Astrocyte of the cerebellum (primary cell): ENCODE measurements around the gene SH3BP5.

Experiments used
- DNase-seq: peaks from one replicate; pipeline ENCODE4 v3.0.0-alpha.2; 2011; ENCODE audit warnings: low read depth
- H3K4me3 ChIP-seq: 2 replicates; pipeline ENCODE4 v1.5.1; 2011; ENCODE audit warnings: mild to moderate bottlenecking, low read depth, low read length, moderate library complexity
- in situ Hi-C: cut with HindIII; loops from 2 replicates; pipeline ENCODE4 v1.10.0; 2017; ENCODE audit warnings: low sequenced_read_pairs
- TF ChIP-seq, protein P1 (sequence below): IDR thresholded peaks from 2 replicates; pipeline ENCODE4 v1.5.1; 2012; ENCODE audit warnings: low read length, low read depth, moderate library complexity, mild to moderate bottlenecking; ENCODE audit errors: missing control alignments

The SH3BP5 gene

DNA sequence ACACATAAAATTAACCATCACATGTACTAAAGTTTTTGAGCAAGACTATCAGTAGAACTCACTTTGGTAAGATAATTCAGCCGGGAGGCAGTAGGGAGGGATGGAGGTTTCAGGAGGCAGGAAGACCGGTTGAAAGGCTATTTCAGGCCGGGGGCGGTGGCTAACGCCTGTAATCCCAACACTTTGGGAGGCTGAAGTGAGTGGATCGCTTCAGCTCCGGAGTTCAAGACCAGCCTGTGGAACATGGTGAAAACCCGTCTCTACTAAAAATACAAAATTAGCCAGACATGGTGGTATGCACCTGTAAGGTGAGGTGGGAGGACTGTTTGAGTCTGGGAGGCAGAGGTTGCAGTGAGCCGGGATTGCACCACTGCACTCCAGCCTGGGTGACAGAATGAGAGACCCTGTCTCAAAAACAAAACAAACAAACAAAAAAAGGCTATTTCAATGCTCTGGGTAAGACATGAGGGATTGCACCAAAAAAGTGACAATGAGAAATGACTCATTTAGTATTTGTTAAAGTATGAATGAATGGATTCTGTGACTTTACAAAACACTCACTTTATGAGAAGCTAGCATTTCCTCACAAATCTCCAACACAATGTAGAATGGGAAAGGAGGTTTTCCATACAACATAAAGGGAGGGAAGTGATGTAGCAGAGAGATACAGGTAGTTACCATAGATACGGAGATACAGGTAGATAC, 43.9 kb downstream of the SH3BP5 start:
- TF ChIP-seq, protein P1, sequence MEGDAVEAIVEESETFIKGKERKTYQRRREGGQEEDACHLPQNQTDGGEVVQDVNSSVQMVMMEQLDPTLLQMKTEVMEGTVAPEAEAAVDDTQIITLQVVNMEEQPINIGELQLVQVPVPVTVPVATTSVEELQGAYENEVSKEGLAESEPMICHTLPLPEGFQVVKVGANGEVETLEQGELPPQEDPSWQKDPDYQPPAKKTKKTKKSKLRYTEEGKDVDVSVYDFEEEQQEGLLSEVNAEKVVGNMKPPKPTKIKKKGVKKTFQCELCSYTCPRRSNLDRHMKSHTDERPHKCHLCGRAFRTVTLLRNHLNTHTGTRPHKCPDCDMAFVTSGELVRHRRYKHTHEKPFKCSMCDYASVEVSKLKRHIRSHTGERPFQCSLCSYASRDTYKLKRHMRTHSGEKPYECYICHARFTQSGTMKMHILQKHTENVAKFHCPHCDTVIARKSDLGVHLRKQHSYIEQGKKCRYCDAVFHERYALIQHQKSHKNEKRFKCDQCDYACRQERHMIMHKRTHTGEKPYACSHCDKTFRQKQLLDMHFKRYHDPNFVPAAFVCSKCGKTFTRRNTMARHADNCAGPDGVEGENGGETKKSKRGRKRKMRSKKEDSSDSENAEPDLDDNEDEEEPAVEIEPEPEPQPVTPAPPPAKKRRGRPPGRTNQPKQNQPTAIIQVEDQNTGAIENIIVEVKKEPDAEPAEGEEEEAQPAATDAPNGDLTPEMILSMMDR: no peak
- no peak overlapping the region for H3K4me3 ChIP-seq
- in situ Hi-C loops: no loop called here
- DNase-seq: no peak

DNA sequence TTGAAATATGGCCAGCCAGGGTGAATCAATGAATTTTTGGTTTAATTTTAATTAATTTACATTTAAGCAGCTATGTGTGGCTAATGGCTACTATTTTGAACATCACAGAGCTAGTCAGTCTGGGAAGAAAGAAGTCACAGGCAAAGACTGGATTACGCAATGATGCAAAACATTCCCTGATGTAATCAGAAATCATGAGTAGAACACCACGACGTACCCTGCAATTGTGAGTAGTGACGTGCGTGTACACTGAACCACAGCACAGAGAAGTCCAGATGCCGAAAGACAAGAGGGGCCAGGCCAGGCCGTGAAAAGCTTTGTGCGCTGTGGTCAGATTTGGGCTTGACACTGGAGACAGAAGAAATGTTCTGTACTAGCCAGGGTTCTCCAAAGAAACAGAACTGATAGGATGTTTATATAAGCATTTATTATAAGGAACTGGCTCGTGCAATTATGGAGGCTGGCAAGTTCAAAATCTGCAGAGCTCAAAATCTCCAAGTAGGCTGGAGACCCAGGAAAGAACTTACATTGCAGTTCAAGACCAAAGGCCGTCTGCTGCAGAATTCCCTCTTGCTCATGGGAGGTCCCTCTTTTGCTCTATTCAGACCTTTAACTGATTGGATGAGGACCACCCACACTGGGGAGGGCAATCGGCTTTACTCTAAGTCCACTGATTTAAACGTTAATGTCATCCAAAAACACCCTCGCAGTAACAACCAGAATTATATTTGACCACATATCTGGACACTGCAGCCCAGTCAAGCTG, 44.6 kb downstream of the SH3BP5 start:
- no peak overlapping the region for H3K4me3 ChIP-seq
- DNase-seq: no peak
- in situ Hi-C loops: no loop called here
- TF ChIP-seq, protein P1: no peak

GRCh38 chr3:15286022-15286421, 46.4 kb downstream of the SH3BP5 start:
- no peak overlapping the region for H3K4me3 ChIP-seq
- TF ChIP-seq, protein P1: no peak
- in situ Hi-C loops: no loop called here
- DNase-seq: no peak

- no peak overlapping the region for H3K4me3 ChIP-seq
- no peak for DNase-seq
- in situ Hi-C loops: no loop called here
- TF ChIP-seq, protein P1: no peak
These were observed 48.1 kb downstream of the SH3BP5 start for GRCh38 chr3:15284121-15284889.

DNA sequence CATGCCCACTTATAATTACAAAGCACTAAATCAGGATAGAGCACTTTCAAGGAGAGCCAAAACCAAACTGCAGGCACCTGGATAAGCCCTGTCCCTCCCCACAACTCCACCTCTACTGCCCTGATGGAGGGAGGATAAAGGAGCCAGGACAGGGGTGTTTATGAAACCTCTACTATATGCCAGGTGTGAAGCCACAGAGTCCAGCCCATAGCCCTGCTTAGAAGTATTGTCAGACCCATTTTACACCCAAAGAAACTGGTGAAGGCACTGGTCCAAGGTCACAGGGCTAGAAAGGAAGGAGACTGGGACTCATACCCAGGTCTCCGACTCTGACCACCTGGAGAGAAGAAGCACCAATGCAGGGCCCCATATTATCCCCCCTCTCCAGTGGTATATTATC, 48.7 kb downstream of the SH3BP5 start:
- TF ChIP-seq, protein P1: no peak
- DNase-seq: no peak
- no peak overlapping the region for H3K4me3 ChIP-seq
- in situ Hi-C loops: no loop called here

GRCh38 chr3:15281817-15282216, 50.6 kb downstream of the SH3BP5 start:
- in situ Hi-C loops: no loop called here
- H3K4me3 ChIP-seq: no peak overlapping the region
- no peak for DNase-seq
- TF ChIP-seq, protein P1: no peak
